Skeletal muscle tissue (tissue), 2 donors: ENCODE measurements around the gene ECSIT. TPM values are rescaled to one million over a fixed set of nuclear protein-coding genes. Genes with fewer than 3 reads are reported as not detected.

Experiments used
- small RNA-seq: library from RNA; depleted of rRNA; stranded (forward); fragments of <200 nt; gene quantifications from one replicate; pipeline ENCODE3, GENCODE V24; 2014
- total RNA-seq: library from RNA; depleted of rRNA; stranded (reverse); fragments of >200 nt; gene quantifications from one replicate; pipeline ENCODE4 v1.2.3, GENCODE V29; 2014

The ECSIT gene
- total RNA-seq, 1 donor from 2014 or later, result 43.8 TPM

Small RNAs within 50 kb of the gene (small RNA-seq; reads per million reads assigned to genes)
- gene MIR7974 (0.21 reads per million), gene RN7SL833P (0.12 reads per million)

Other genes starting within 250 kb of the ECSIT start
- not detected for gene TSPAN16, start 233.0 kb downstream of the ECSIT start, total RNA-seq
- gene RAB3D, start 189.5 kb downstream of the ECSIT start, total RNA-seq, result 9.9 TPM
- 52.7 TPM for gene TMEM205, start 182.9 kb downstream of the ECSIT start, total RNA-seq
- 7.8 TPM for gene CCDC159, start 182.6 kb downstream of the ECSIT start, total RNA-seq
- gene PLPPR2, start 173.7 kb downstream of the ECSIT start, total RNA-seq, result 4.7 TPM
- gene SWSAP1, start 154.5 kb downstream of the ECSIT start, total RNA-seq, result 0.52 TPM
- 2.1 TPM for gene EPOR, start 144.8 kb downstream of the ECSIT start, total RNA-seq
- not detected for gene RGL3, start 109.8 kb downstream of the ECSIT start, total RNA-seq
- not detected for gene ODAD3, start 94.0 kb downstream of the ECSIT start, total RNA-seq
- gene PRKCSH, start 93.5 kb downstream of the ECSIT start, total RNA-seq, result 67.8 TPM
- gene ELAVL3, start 48.1 kb downstream of the ECSIT start, total RNA-seq, result not detected
- 5.7 TPM for gene ZNF653, start 23.3 kb downstream of the ECSIT start, total RNA-seq
- gene CNN1, start 9.7 kb upstream of the ECSIT start, total RNA-seq, result 28.7 TPM
- 16.2 TPM for gene ELOF1, start 30.1 kb upstream of the ECSIT start, total RNA-seq
- 3.7 TPM for gene ACP5, start 48.5 kb upstream of the ECSIT start, total RNA-seq
- 30.8 TPM for gene ZNF627, start 68.3 kb upstream of the ECSIT start, total RNA-seq
- gene ZNF823, start 209.8 kb upstream of the ECSIT start, total RNA-seq, result 19.8 TPM
- 5.2 TPM for gene ZNF441, start 237.9 kb upstream of the ECSIT start, total RNA-seq